ENCODE data around the gene ADGRD1. TPM values are rescaled to one million over a fixed set of nuclear protein-coding genes. Genes with fewer than 3 reads are reported as not detected.

The ADGRD1 gene
- total RNA-seq, 2 donors from 2014 or later: 21.3 to 37.0 TPM

- Histone ChIP-seq H3K27ac (no peak overlapping the region), H3K36me3 (no peaks in the 10 kb centered on the region), H3K9me3 (no peaks in the 10 kb centered on the region), H3K4me1 (ENCODE audit: control insufficient read depth in 1 of 2, low read depth in 2 of 2) (no peaks in the 10 kb centered on the region), H3K27me3 (replicated peaks; ENCODE audit: insufficient read depth) (no peaks in the 10 kb centered on the region), H3K4me3 (no peak overlapping the region)
- ATAC-seq (ENCODE audit: insufficient number of reproducible peaks, low FRiP score, low read depth): no peak
- TF ChIP-seq CTCF (IDR thresholded peaks at IDR 0.05): no peak
- no peak for DNase-seq (ENCODE audit: low spot score)
Observed at GRCh38 chr12:131033886-131034482, 80.3 kb downstream of the ADGRD1 start.

GRCh38 chr12:131034631-131035244, 81.0 kb downstream of the ADGRD1 start:
- H3K4me3 ChIP-seq: no peak overlapping the region
- H3K27ac ChIP-seq: no peak overlapping the region
- no peak for ATAC-seq (ENCODE audit: insufficient number of reproducible peaks, low FRiP score, low read depth)

GRCh38 chr12:131035245-131035681, 81.6 kb downstream of the ADGRD1 start:
- no peak for ATAC-seq (ENCODE audit: insufficient number of reproducible peaks, low FRiP score, low read depth)
- Histone ChIP-seq H3K27ac (no peak overlapping the region), H3K9me3 (no peaks in the 10 kb centered on the region), H3K36me3 (no peaks in the 10 kb centered on the region), H3K4me1 (ENCODE audit: control insufficient read depth in 1 of 2, low read depth in 2 of 2) (no peaks in the 10 kb centered on the region), H3K27me3 (replicated peaks; ENCODE audit: insufficient read depth) (no peaks in the 10 kb centered on the region), H3K4me3 (no peak overlapping the region)
- no peak for TF ChIP-seq CTCF (IDR thresholded peaks at IDR 0.05)
- no peak for DNase-seq (ENCODE audit: low spot score)

More at GRCh38 chr12:131034631-131035244, 81.0 kb downstream of the ADGRD1 start:
- Histone ChIP-seq H3K36me3 (no peaks in the 10 kb centered on the region), H3K4me1 (ENCODE audit: control insufficient read depth in 1 of 2, low read depth in 2 of 2) (no peaks in the 10 kb centered on the region), H3K27me3 (replicated peaks; ENCODE audit: insufficient read depth) (no peaks in the 10 kb centered on the region), H3K9me3 (no peaks in the 10 kb centered on the region)
- TF ChIP-seq CTCF (IDR thresholded peaks at IDR 0.05): no peak
- no peak for DNase-seq (ENCODE audit: low spot score)

GRCh38 chr12:131038159-131038558, 84.5 kb downstream of the ADGRD1 start:
- H3K27me3 ChIP-seq (replicated peaks; ENCODE audit: insufficient read depth): no peaks in the 10 kb centered on the region
- no peaks in the 10 kb centered on the region for H3K36me3 ChIP-seq
- no peak overlapping the region for H3K27ac ChIP-seq
- DNase-seq (ENCODE audit: low spot score) (no peak), ATAC-seq (ENCODE audit: insufficient number of reproducible peaks, low FRiP score, low read depth) (no peak)
- H3K4me1 ChIP-seq (ENCODE audit: control insufficient read depth in 1 of 2, low read depth in 2 of 2): no peaks in the 10 kb centered on the region
- H3K4me3 ChIP-seq: no peak overlapping the region
- TF ChIP-seq CTCF (IDR thresholded peaks at IDR 0.05): no peak
- no peaks in the 10 kb centered on the region for H3K9me3 ChIP-seq

- ATAC-seq (ENCODE audit: insufficient number of reproducible peaks, low FRiP score, low read depth): no peak
- Histone ChIP-seq H3K27ac (no peak overlapping the region), H3K36me3 (no peaks in the 10 kb centered on the region), H3K27me3 (replicated peaks; ENCODE audit: insufficient read depth) (no peaks in the 10 kb centered on the region), H3K4me1 (ENCODE audit: control insufficient read depth in 1 of 2, low read depth in 2 of 2) (no peaks in the 10 kb centered on the region), H3K4me3 (no peak overlapping the region), H3K9me3 (no peaks in the 10 kb centered on the region)
- DNase-seq (ENCODE audit: low spot score): no peak
- TF ChIP-seq CTCF (IDR thresholded peaks at IDR 0.05): no peak
Observed at GRCh38 chr12:131038961-131039950, 85.5 kb downstream of the ADGRD1 start.
